ENCODE measurements around the gene EFCAB12.

GRCh38 chr3:129421988-129422745 lies 6.3 kb downstream of the EFCAB12 start:
- TF ChIP-seq CTCF (IDR thresholded peaks at IDR 0.05; ENCODE audit: extremely low read depth in 1 of 2, insufficient read depth in 1 of 2, low read depth in 1 of 2, low read length in 2 of 2) (peak in 1 of 2 donors; percentile 25), POLR2AphosphoS5 (IDR thresholded peaks at IDR 0.05; ENCODE audit: insufficient read depth, low read depth, low read length) (no peak), POLR2A (IDR thresholded peaks at IDR 0.05; ENCODE audit: low read depth, low read length) (no peak), EZH2 (IDR thresholded peaks at IDR 0.05; ENCODE audit: borderline replicate concordance, low read depth, low read length, severe bottlenecking) (no peak), MYC (IDR thresholded peaks at IDR 0.05; ENCODE audit: low read depth, low read length) (no peak), JUN (IDR thresholded peaks at IDR 0.05; ENCODE audit: borderline replicate concordance, insufficient read depth, insufficient read length, low read depth) (no peak)

Measured in endothelial cell of umbilical vein (primary cell).